Measurements from ENCODE around the gene SELENOM.
"Not testable (repeated sequence)": the region's sequence is repeated elsewhere in the genome, so short reads cannot be mapped to it uniquely, and the experiment has no call there.

Gene SELENOM

DNA sequence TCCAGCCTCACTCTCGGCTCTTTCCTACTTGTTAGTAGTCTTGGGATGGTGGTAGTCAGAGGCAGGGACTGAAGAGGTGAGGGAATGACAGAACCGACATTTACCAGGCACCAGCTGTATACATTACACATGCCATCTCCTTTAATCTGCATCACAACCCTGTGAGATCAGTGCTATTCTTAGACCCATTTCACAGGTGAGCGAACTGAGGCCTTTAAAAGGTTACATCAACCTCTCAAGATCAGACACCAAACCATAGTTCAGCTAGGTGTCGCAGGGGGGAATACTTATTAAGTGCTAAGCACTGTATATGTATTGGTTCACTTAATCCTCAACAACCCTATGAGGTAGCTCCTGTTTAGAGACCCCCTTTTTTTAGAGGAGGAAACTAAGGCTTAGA is 27.3 kb upstream of the SELENOM start:
- no peak overlapping the region for H3K4me3 ChIP-seq (ENCODE audit: low read depth, low read length)

DNA sequence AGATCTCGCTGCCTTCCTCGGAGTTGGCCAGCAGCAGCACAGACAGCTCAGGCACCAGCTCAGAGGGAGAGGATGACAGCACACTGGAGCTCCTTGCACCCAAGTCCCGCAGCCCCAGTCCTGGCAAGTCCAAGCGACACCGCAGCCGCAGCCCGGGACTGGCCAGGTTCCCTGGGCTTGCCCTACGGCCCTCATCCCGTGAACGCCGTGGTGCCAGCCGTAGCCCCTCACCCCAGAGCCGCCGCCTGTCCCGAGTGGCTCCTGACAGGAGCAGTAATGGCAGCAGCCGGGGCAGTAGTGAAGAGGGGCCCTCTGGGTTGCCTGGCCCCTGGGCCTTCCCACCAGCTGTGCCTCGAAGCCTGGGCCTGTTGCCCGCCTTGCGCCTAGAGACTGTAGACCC is 26.5 kb upstream of the SELENOM start:
- H3K4me3 ChIP-seq (ENCODE audit: low read depth, low read length) = no peak overlapping the region

- no peak overlapping the region for H3K4me3 ChIP-seq (ENCODE audit: low read depth, low read length)
Observed at GRCh38 chr22:31130873-31131272, 23.5 kb upstream of the SELENOM start.

DNA sequence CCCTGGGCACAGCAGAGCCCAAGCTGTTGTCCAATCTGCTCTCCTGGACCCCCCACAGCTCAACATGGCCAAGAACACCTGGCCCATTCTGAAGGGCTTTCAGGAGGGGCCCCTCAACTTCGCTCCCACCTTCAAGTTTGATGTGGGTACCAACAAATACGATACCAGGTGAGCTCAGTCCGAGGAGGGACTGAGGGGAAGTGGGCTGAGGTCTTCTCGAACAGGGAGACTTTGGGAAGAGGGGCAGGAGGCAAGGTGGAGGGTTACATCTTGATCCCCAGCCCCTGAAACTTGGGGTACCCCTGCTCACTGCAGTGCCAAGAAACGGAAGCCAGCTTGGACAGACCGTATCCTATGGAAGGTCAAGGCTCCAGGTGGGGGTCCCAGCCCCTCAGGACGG is 20.8 kb upstream of the SELENOM start:
- no peak overlapping the region for H3K4me3 ChIP-seq (ENCODE audit: low read depth, low read length)

DNA sequence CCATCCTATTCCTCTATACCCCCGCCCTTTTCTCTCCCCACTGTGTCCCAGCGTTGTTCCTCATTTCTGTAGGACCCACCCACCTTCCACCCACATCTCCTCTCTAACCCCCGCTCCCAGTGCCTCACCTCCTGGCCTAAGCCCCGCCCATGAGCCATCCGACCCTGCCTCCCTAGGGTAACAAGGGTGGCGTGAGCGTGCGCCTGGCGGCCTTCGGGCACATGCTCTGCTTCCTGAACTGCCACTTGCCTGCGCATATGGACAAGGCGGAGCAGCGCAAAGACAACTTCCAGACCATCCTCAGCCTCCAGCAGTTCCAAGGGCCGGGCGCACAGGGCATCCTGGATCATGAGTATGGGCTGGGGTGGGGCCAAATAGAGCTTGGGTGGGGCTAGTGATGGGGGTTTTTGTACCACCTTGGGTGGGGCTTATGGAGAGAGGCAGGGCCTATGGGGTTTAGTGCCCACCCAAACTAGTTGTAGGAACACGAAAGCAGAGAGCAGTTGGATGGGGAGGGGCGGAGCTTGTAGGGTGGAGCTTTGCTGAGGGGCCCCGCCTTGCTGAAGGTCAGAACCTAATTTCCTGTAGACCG is 19.9 kb upstream of the SELENOM start:
- H3K4me3 ChIP-seq (ENCODE audit: low read depth, low read length) = no peak overlapping the region

GRCh38 chr22:31126869-31127175 is 19.5 kb upstream of the SELENOM start:
- H3K4me3 ChIP-seq (ENCODE audit: low read depth, low read length) = no peak overlapping the region

DNA sequence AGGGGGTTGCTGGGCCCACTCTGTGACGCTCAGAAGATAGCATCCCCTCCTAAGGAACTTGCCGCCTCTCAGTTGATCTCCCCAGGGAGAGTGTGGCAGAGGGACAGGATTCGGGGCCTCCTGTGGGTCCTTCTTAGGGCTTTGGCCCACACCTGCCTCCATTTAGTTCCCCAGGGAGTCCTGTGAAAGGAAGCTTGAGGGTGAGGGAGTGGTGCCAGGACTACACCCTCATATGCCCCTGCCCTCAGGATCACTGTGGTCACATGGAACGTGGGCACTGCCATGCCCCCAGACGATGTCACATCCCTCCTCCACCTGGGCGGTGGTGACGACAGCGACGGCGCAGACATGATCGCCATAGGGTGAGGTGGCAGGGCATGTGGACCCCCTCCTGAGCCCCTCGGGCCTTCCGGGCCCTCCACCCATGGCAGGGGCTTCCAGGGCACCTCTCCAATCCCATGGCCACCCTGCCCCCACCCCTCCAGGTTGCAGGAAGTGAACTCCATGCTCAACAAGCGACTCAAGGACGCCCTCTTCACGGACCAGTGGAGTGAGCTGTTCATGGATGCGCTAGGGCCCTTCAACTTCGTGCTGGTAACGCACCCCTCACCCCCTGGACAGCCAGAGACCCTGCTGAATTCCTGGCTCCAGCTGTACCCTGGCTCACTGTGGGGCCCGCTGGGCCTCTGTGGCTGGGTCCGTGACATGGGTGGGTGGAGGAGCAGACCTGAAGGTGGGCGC is 18.9 kb upstream of the SELENOM start:
- no peak overlapping the region for H3K4me3 ChIP-seq (ENCODE audit: low read depth, low read length)

GRCh38 chr22:31125521-31126117 is 18.3 kb upstream of the SELENOM start:
- H3K4me3 ChIP-seq (ENCODE audit: low read depth, low read length) = no peak overlapping the region

GRCh38 chr22:31124811-31125465 is 17.6 kb upstream of the SELENOM start:
- no peak overlapping the region for H3K4me3 ChIP-seq (ENCODE audit: low read depth, low read length)

- no peak overlapping the region for H3K4me3 ChIP-seq (ENCODE audit: low read depth, low read length)
Observed at GRCh38 chr22:31124290-31124689, 16.9 kb upstream of the SELENOM start.

DNA sequence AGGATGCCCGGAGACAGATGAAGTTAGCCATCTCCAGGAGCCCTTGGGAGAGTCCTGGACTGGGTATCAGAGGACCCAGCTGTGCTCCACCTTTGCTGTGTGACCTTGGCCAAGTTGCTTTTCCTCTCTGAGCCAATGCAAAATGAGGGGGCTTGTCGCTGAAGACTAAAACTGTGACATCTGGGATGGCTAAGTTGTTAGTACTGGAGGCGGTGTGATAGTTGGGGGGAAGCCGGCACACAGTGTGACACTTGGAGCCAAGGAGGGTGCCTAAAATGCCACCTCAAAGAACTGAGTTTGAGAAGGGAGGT is 15.9 kb upstream of the SELENOM start:
- peak overlapping the region; percentile 41 for H3K4me3 ChIP-seq (ENCODE audit: low read depth, low read length)

DNA sequence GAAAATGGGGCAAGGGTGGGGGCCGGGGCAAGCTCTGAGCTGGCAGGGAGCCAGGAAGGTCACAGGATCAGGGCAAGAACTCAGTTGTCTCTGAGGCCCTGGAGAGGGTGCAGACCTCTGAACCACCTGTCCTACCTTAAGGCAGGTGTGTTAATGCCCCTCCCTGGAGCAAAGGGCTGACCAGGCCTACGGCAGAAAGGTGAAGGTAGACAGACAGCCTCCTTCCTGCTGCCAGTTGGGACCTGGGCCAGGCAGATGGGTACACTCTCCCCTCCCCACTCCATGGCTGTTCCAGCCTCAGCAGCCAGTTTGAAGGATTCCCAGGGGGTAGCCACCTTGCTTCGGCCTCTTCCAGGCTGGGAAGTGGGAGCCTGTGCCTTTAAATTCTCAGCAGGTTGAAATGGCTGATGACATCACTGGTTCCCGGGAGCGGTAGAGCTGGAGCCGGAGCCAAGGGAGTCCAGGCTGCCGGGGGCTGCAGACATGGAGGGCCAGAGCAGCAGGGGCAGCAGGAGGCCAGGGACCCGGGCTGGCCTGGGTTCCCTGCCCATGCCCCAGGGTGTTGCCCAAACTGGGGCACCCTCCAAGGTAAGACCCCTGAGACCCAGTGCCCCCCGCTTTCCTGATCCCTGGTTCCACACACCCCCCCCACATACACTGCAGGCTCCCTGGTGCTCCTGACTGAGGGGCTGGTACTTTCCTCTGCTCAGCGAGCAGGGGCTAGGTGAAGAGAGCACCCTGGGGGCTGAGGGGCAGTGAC is 15.3 kb upstream of the SELENOM start, which contains the start of gene INPP5J:
Gene INPP5J (plus strand): TSS at position 435 of the 760 bp plus-strand sequence. CDS start 49 bp downstream, at position 484.
- H3K4me3 ChIP-seq (ENCODE audit: low read depth, low read length) = peak within 1 kb of the TSS; percentile 41

GRCh38 chr22:31122196-31122531 is 14.8 kb upstream of the SELENOM start:
- no peak overlapping the region for H3K4me3 ChIP-seq (ENCODE audit: low read depth, low read length)

DNA sequence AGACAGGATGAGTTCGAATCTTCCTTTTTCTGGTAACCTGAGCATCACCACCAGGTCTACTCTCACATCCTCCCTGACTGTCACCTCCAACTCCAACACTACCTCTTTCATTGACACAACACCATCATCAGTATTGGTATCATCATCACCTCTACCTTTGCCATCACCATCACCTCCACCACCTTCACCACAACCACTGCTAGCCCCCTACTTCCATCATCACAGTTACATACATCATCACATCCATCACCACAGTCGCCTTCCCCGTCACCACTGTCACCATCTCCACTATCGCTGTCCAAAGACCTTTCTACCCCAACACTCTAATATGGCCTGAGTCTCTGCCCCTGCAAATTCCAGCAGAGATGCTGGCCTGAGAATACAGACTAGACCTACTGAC is 14.0 kb upstream of the SELENOM start:
- H3K4me3 ChIP-seq (ENCODE audit: low read depth, low read length) = no peak overlapping the region

- no peak overlapping the region for H3K4me3 ChIP-seq (ENCODE audit: low read depth, low read length)
Observed at GRCh38 chr22:31120642-31121041, 13.3 kb upstream of the SELENOM start.

DNA sequence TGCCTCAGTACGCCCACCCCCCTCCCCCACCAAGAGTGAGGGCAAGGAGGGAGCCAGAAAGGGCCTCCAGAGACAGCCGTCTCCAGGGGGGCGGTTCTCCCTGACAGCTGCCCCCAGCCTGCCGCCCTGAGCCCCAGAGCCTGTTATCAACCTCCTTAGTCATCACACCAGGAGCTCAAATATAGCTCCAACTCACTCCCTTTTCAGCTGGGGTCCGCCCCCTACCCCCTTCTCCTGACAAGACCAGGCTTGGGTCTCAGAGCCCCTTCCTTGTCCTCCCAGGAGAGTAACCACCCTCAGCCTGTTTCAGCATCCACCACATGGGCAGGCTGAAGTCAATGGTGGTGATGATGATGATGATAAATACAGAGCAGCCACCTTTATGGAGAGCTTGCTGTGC is 12.9 kb upstream of the SELENOM start:
- H3K4me3 ChIP-seq (ENCODE audit: low read depth, low read length) = no peak overlapping the region

DNA sequence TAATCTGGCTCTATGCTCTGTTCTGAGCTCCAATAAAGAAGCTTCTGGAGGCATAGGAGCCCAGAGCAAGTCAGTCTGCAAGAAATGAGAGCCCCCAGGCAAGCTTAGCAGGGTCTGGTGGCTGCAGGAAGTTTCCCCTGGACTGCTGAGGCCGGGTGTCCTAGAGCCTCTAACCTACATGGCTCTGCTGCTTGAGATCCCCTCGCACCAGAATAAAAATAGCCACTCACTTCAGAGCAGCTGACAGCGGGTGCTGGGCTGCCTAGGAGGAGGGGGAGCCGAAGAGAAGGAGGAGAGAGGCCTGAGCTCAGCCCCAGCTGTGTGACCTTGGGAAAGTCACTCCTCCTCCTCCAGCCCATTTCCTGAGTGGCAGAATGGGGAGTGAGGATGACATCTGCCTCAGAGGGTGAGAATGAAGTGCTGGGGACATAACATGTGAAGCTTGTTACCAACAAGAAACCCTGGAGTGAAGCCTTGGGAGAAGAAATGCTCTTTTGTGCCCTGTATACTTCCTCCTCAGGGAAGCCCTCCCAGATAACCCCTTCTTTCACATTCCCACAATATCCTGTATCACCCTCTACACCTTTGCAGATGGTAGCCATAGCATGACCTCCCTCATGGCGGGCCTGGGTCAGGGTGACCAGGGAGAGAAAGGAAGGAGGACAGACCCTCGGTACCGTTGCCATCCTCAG is 11.8 kb upstream of the SELENOM start:
- no peak overlapping the region for H3K4me3 ChIP-seq (ENCODE audit: low read depth, low read length)

DNA sequence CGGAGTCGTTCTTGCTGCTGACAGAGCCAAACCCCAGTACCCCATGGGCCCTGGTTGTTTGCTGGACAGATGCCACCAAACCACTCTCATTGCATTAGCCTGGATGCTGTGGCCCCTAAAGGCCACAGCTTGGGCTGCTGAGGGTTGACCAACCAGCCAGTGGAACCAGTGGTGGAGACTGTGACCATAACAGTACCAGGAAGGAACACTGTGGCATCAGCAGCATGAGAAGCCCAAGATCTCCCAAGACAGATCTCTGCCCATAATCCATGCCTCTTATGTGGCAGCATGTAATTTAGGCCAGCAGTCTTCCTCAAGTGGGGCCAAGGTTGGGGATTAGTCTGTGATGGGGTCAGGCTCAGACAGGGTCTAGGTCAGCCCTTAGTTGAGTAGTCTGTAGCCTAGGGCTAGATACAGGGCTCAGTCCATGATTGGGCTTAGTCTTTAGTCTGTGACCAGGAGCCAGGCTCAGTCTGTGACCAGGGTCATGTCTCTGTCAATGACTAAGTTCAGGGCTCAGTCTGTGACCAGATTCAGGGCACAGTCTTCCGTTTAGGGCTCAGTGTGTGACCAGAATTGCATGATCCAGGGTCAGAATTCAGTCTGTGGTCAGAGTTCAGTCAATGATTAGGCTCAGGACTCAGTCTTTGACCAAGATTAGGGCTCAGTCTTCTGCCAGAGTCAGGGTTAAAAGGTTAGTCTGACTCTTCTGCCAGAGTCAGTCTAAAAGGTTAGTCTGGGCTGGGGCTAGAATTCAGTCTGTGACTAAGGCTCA is 10.9 kb upstream of the SELENOM start:
- H3K4me3 ChIP-seq (ENCODE audit: low read depth, low read length) = no peak overlapping the region

GRCh38 chr22:31112547-31113091 is 5.3 kb upstream of the SELENOM start:
- H3K4me3 ChIP-seq (ENCODE audit: low read depth, low read length) = not testable (repeated sequence)

DNA sequence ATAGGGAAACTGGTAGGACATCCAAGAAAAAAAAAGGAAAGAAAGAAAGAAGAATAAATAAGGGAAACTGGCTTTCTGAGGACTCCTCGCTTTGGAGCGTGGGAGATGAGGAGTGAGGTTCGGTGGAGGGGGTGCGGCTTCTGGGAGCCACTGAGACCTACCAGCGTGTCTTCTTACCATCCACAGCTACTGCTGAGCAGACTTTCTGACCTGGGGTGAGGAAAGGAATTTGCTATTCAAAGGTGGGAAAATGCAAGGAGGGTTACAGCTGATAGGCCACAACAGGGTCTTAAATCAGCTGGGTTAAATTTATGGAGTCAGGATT is 488 bp upstream of the SELENOM start:
- peak overlapping the region; percentile 25 for H3K4me3 ChIP-seq (ENCODE audit: low read depth, low read length)
